ENCODE data around the gene SLC25A23.

Gene SLC25A23

GRCh38 chr19:6465006-6465405 lies 5.4 kb upstream of the SLC25A23 start:
- Histone ChIP-seq H3K4me1 (ENCODE audit: insufficient read depth, low read length, severe bottlenecking) (no peaks in the 10 kb centered on the region), H2AFZ (ENCODE audit: low read length) (no peak overlapping the region), H3K36me3 (ENCODE audit: insufficient read depth, low read length) (no peaks in the 10 kb centered on the region), H3K27ac (ENCODE audit: low read depth, low read length, poor library complexity, severe bottlenecking) (no peak overlapping the region), H3K4me3 (ENCODE audit: low read depth, low read length, poor library complexity, severe bottlenecking) (no peak overlapping the region), H3K9me3 (ENCODE audit: low read length) (no peaks in the 10 kb centered on the region), H4K20me1 (ENCODE audit: insufficient read depth, low read length) (no peaks in the 10 kb centered on the region), H3K4me2 (ENCODE audit: low read length) (no peak overlapping the region), H3F3A (ENCODE audit: insufficient read depth, low read length) (no peaks in the 10 kb centered on the region), H3K79me2 (ENCODE audit: insufficient read depth, low read length) (no peaks in the 10 kb centered on the region), H3K9me2 (ENCODE audit: low read depth, low read length) (no peaks in the 10 kb centered on the region), H3K9ac (ENCODE audit: low read length) (no peak overlapping the region), H3K27me3 (ENCODE audit: insufficient read depth, low read length) (0 out of 2 replicates have a peak, but pooled peaks cover 5% of the 10 kb centered on the region)
- TF ChIP-seq CTCF (IDR thresholded peaks at IDR 0.05; ENCODE audit: low read length) (no peak), EZH2 (IDR thresholded peaks at IDR 0.05; ENCODE audit: borderline replicate concordance, low read length) (no peak)

- H3K4me3 ChIP-seq (ENCODE audit: low read depth, low read length, poor library complexity, severe bottlenecking), result no peak within 1 kb of the TSS
- no peaks in the 10 kb centered on the region for H3K4me1 ChIP-seq (ENCODE audit: insufficient read depth, low read length, severe bottlenecking)
- H3K4me2 ChIP-seq (ENCODE audit: low read length), result no peak within 1 kb of the TSS
- 0 out of 2 replicates have a peak, but pooled peaks cover 5% of the 10 kb centered on the region for H3K27me3 ChIP-seq (ENCODE audit: insufficient read depth, low read length)
- H3F3A ChIP-seq (ENCODE audit: insufficient read depth, low read length), result no peaks in the 10 kb centered on the region
- no peaks in the 10 kb centered on the region for H3K36me3 ChIP-seq (ENCODE audit: insufficient read depth, low read length)
- no peaks in the 10 kb centered on the region for H3K79me2 ChIP-seq (ENCODE audit: insufficient read depth, low read length)
- H3K9ac ChIP-seq (ENCODE audit: low read length), result no peak within 1 kb of the TSS
- H3K27ac ChIP-seq (ENCODE audit: low read depth, low read length, poor library complexity, severe bottlenecking), result no peak within 1 kb of the TSS
- no peak within 1 kb of the TSS for H2AFZ ChIP-seq (ENCODE audit: low read length)
- H3K9me2 ChIP-seq (ENCODE audit: low read depth, low read length), result no peaks in the 10 kb centered on the region
- H4K20me1 ChIP-seq (ENCODE audit: insufficient read depth, low read length), result no peaks in the 10 kb centered on the region
- no peaks in the 10 kb centered on the region for H3K9me3 ChIP-seq (ENCODE audit: low read length)
- TF ChIP-seq EZH2 (IDR thresholded peaks at IDR 0.05; ENCODE audit: borderline replicate concordance, low read length) (no peak), CTCF (IDR thresholded peaks at IDR 0.05; ENCODE audit: low read length) (no peak)
Observed at GRCh38 chr19:6464070-6464873, 4.7 kb upstream of the SLC25A23 start, which contains the start of gene CRB3. CRB3 (plus strand) TSS chr19:6464271; CDS start chr19:6464702, 431 bp downstream.

GRCh38 chr19:6460099-6460884 lies 700 bp upstream of the SLC25A23 start:
- peak overlapping the region; percentile 72 for H3K27ac ChIP-seq (ENCODE audit: low read depth, low read length, poor library complexity, severe bottlenecking)
- peaks cover 25% of the 10 kb centered on the region for H3K36me3 ChIP-seq (ENCODE audit: insufficient read depth, low read length)
- no peak overlapping the region for H2AFZ ChIP-seq (ENCODE audit: low read length)
- peak overlapping the region; percentile 71 for H3K4me3 ChIP-seq (ENCODE audit: low read depth, low read length, poor library complexity, severe bottlenecking)
- H3K9ac ChIP-seq (ENCODE audit: low read length), result peak overlapping the region; percentile 73
- H4K20me1 ChIP-seq (ENCODE audit: insufficient read depth, low read length), result no peaks in the 10 kb centered on the region
- TF ChIP-seq CTCF (IDR thresholded peaks at IDR 0.05; ENCODE audit: low read length), result peak; percentile 74
- no peak for TF ChIP-seq EZH2 (IDR thresholded peaks at IDR 0.05; ENCODE audit: borderline replicate concordance, low read length)
- no peaks in the 10 kb centered on the region for H3F3A ChIP-seq (ENCODE audit: insufficient read depth, low read length)
- H3K79me2 ChIP-seq (ENCODE audit: insufficient read depth, low read length), result no peaks in the 10 kb centered on the region
- H3K9me3 ChIP-seq (ENCODE audit: low read length), result no peaks in the 10 kb centered on the region
- 0 out of 2 replicates have a peak, but pooled peaks cover 5% of the 10 kb centered on the region for H3K27me3 ChIP-seq (ENCODE audit: insufficient read depth, low read length)
- peak overlapping the region; percentile 87 for H3K4me2 ChIP-seq (ENCODE audit: low read length)
- no peaks in the 10 kb centered on the region for H3K9me2 ChIP-seq (ENCODE audit: low read depth, low read length)
- peaks cover 13% of the 10 kb centered on the region for H3K4me1 ChIP-seq (ENCODE audit: insufficient read depth, low read length, severe bottlenecking)

Data from OCI-LY1 (cell line).